ENCODE data around the gene MFSD8. TPM values are rescaled to one million over a fixed set of nuclear protein-coding genes. Genes with fewer than 3 reads are reported as not detected.

Gene MFSD8
- total RNA-seq, 1 donor from 2014 or later, result 9.4 TPM

- intact Hi-C loops (cut with DNase I), result no loop called here
- no peak for DNase-seq
- peak; percentile 65 for ATAC-seq (ENCODE audit: poor library complexity)
These were observed 94.3 kb downstream of the MFSD8 start for GRCh38 chr4:127870688-127871087.

GRCh38 chr4:127870281-127870680 lies 94.7 kb downstream of the MFSD8 start:
- DNase-seq (no peak), ATAC-seq (ENCODE audit: poor library complexity) (no peak)
- intact Hi-C loops (cut with DNase I), result no loop called here

- no peak for DNase-seq
- ATAC-seq (ENCODE audit: poor library complexity), result no peak
- intact Hi-C loops (cut with DNase I), result no loop called here
These were observed 96.8 kb downstream of the MFSD8 start for GRCh38 chr4:127868196-127868595.

Other genes starting within 250 kb of the MFSD8 start
- not detected for gene SLC25A31, start 234.8 kb downstream of the MFSD8 start, total RNA-seq
- 4.8 TPM for gene HSPA4L, start 182.9 kb downstream of the MFSD8 start, total RNA-seq
- 0.54 TPM for gene PLK4, start 84.3 kb downstream of the MFSD8 start, total RNA-seq
- gene ABHD18, start 233 bp upstream of the MFSD8 start, total RNA-seq, result 10.0 TPM
- 15.1 TPM for gene LARP1B, start 96.1 kb upstream of the MFSD8 start, total RNA-seq

All from Right ventricle myocardium superior (tissue), 1 donor.